Liver (tissue), 9 donors: Measurements from ENCODE around the gene SFT2D1. TPM values are rescaled to one million over a fixed set of nuclear protein-coding genes. Genes with fewer than 3 reads are reported as not detected.

Source experiments
- DNase-seq: peaks from one replicate; pipeline ENCODE4 v3.0.0-alpha.2; 2017; ENCODE audit warnings: low spot score
- H3K27ac ChIP-seq, 2 donors: one replicate each; pipeline ENCODE4 v1.7.0; 2013; ENCODE audit warnings: inconsistent platforms in 2 of 2, low read length in 2 of 2, control low read depth in 1 of 2, low read depth in 1 of 2, mild to moderate bottlenecking in 1 of 2
- H3K27me3 ChIP-seq, 4 donors: one replicate each; pipeline versions ENCODE4 v1.6.1 to v1.7.0; 2013; ENCODE audit warnings: low read length in 3 of 4, inconsistent platforms in 1 of 4, mild to moderate bottlenecking in 1 of 4, moderate library complexity in 1 of 4; ENCODE audit not compliant: control insufficient read depth in 4 of 4, insufficient read depth in 4 of 4
- H3K36me3 ChIP-seq, 4 donors: one replicate each; pipeline versions ENCODE4 v1.6.1 to v1.7.0; 2013; ENCODE audit warnings: low read length in 3 of 4, mild to moderate bottlenecking in 3 of 4, low read depth in 1 of 4, moderate library complexity in 1 of 4; ENCODE audit not compliant: control insufficient read depth in 4 of 4, insufficient read depth in 3 of 4
- H3K4me1 ChIP-seq, 4 donors: one replicate each; pipeline versions ENCODE4 v1.6.1 to v1.7.0; 2013; ENCODE audit warnings: low read length in 3 of 4, mild to moderate bottlenecking in 3 of 4, moderate library complexity in 1 of 4; ENCODE audit not compliant: control insufficient read depth in 4 of 4, insufficient read depth in 4 of 4
- H3K4me3 ChIP-seq, 3 donors: one replicate each; pipeline versions ENCODE4 v1.6.1 to v1.7.0; 2013; ENCODE audit warnings: low read length in 3 of 3, control low read depth in 1 of 3, low read depth in 1 of 3, mild to moderate bottlenecking in 1 of 3
- H3K9ac ChIP-seq, 2 donors: one replicate each; pipeline ENCODE4 v1.7.0; 2013; ENCODE audit warnings: low read length in 2 of 2, mild to moderate bottlenecking in 2 of 2, moderate library complexity in 2 of 2, control low read depth in 1 of 2, low read depth in 1 of 2
- H3K9me3 ChIP-seq, 4 donors: one replicate each; pipeline versions ENCODE4 v1.6.1 to v1.7.0; 2013; ENCODE audit warnings: low read length in 3 of 4; ENCODE audit not compliant: control insufficient read depth in 4 of 4
- EGR1 ChIP-seq, 2 donors: IDR thresholded peaks; 2 replicates each; pipeline ENCODE4 v1.6.1; 2016 to 2018; ENCODE audit warnings: antibody characterized with exemption in 2 of 2, low read depth in 2 of 2
- FOXA1 ChIP-seq: IDR thresholded peaks from 2 replicates; pipeline ENCODE4 v1.6.1; 2016; ENCODE audit warnings: antibody characterized with exemption
- FOXA2 ChIP-seq: IDR thresholded peaks from 2 replicates; pipeline ENCODE4 v1.6.1; 2016; ENCODE audit warnings: antibody characterized with exemption
- HNF4A ChIP-seq, 2 donors: conservative IDR thresholded peaks; 2 replicates each; pipeline ENCODE4 v1.6.1; 2016; ENCODE audit warnings: antibody characterized with exemption in 2 of 2, mild to moderate bottlenecking in 2 of 2
- MAX ChIP-seq: IDR thresholded peaks from 2 replicates; pipeline ENCODE4 v1.6.1; 2016; ENCODE audit warnings: antibody characterized with exemption
- NR2F2 ChIP-seq: IDR thresholded peaks from 2 replicates; pipeline ENCODE4 v1.6.1; 2016; ENCODE audit warnings: antibody characterized with exemption
- YY1 ChIP-seq: IDR thresholded peaks from 2 replicates; pipeline ENCODE4 v1.6.1; 2016; ENCODE audit warnings: antibody characterized with exemption, mild to moderate bottlenecking
- ZBTB33 ChIP-seq: IDR thresholded peaks from 2 replicates; pipeline ENCODE4 v1.6.1; 2016; ENCODE audit warnings: antibody characterized with exemption
- WGBS: extraction: QIAGEN DNeasy Blood & Tissue Kit; methylation state at CpG from one replicate; pipeline ENCODE4 v1.1.7; 2013; 5-methylcytosine and 5-hydroxymethylcytosine counted together
- polyA plus RNA-seq, 2 donors: library from polyadenylated mRNA; stranded (reverse) in 1 of 2; unstranded in 1 of 2; fragments of 200-250 nt in 1 of 2; fragments of >200 nt in 1 of 2; fragmentation: Nextera tagmentation in 1 of 2; extraction: Ambion mirVana in 1 of 2; gene quantifications; one replicate each; pipeline versions ENCODE4 v1.2.1 to v1.2.3, GENCODE V29; 2013 to 2015
- total RNA-seq, 2 donors: library from RNA; depleted of rRNA; stranded (reverse); fragments of >200 nt; gene quantifications; one replicate each; pipeline ENCODE4 v1.2.3, GENCODE V29; 2014
- TF ChIP-seq, protein P1 (sequence below): IDR thresholded peaks from 2 replicates; pipeline ENCODE4 v1.6.1; 2016; ENCODE audit warnings: antibody characterized with exemption
- donor health status: healthy.
- donor health status: healthy.
- donor health status: healthy.
- donor health status: healthy.
- donor health status: healthy.

SFT2D1 gene
- total and polyA plus RNA-seq, 4 donors: 9.5 to 16.6 (median 15.2) TPM

GRCh38 chr6:166271376-166271765 lies 71.0 kb downstream of the SFT2D1 start:
- Histone ChIP-seq H3K27ac (no peak overlapping the region), H3K4me3 (no peak overlapping the region), H3K27me3 (peaks cover 0 to 2% (median 0%) of the 10 kb centered on the region in 4 donors), H3K4me1 (no peaks in the 10 kb centered on the region), H3K36me3 (no peaks in the 10 kb centered on the region), H3K9me3 (no peaks in the 10 kb centered on the region), H3K9ac (no peak overlapping the region)
- no peak for TF ChIP-seq HNF4A (conservative IDR thresholded peaks at IDR 0.05)
- TF ChIP-seq, protein P1, sequence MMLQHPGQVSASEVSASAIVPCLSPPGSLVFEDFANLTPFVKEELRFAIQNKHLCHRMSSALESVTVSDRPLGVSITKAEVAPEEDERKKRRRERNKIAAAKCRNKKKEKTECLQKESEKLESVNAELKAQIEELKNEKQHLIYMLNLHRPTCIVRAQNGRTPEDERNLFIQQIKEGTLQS: no peak
- TF ChIP-seq FOXA2: no peak
- no peak for TF ChIP-seq YY1
- TF ChIP-seq ZBTB33: no peak
- TF ChIP-seq FOXA1: no peak
- TF ChIP-seq EGR1 (IDR thresholded peaks at IDR 0.05; ENCODE audit: low read depth in 2 of 2): no peak
- TF ChIP-seq MAX: no peak
- 92% methylated on average over 9 of the region's 9 CpGs for WGBS
- DNase-seq: no peak

- H3K36me3 ChIP-seq: no peaks in the 10 kb centered on the region
- no peak for DNase-seq
- no peak overlapping the region for H3K9ac ChIP-seq
- peaks cover 0 to 2% (median 0%) of the 10 kb centered on the region in 4 donors for H3K27me3 ChIP-seq
- no peaks in the 10 kb centered on the region for H3K9me3 ChIP-seq
- H3K27ac ChIP-seq: no peak overlapping the region
- no peaks in the 10 kb centered on the region for H3K4me1 ChIP-seq
- no peak overlapping the region for H3K4me3 ChIP-seq
- 85% methylated on average over 10 of the region's 10 CpGs for WGBS
- TF ChIP-seq EGR1 (IDR thresholded peaks at IDR 0.05; ENCODE audit: low read depth in 2 of 2): no peak
- no peak for TF ChIP-seq FOXA1
- TF ChIP-seq NR2F2: no peak
Observed at GRCh38 chr6:166270706-166271375, 71.5 kb downstream of the SFT2D1 start.

Other genes starting within 250 kb of the SFT2D1 start
- not detected for gene TBXT, start 174.7 kb downstream of the SFT2D1 start, total RNA-seq
- not detected for gene TBXT, start 174.7 kb downstream of the SFT2D1 start, polyA plus RNA-seq
- 1 to 10 TPM; 1.2 to 2.8 TPM for gene PRR18, start 34.2 kb downstream of the SFT2D1 start, total RNA-seq
- under 1 TPM; 0.29 to 0.98 TPM for gene PRR18, start 34.2 kb downstream of the SFT2D1 start, polyA plus RNA-seq
- gene MPC1, start 40.4 kb upstream of the SFT2D1 start, total RNA-seq: 100 to 1,000 TPM in 1 of 2 donors, 10 to 100 TPM in 1; 79.7 to 261 TPM
- gene MPC1, start 40.4 kb upstream of the SFT2D1 start, polyA plus RNA-seq: 100 to 1,000 TPM; 213 to 478 TPM
- gene RAMACL, start 244.1 kb upstream of the SFT2D1 start, total RNA-seq: under 1 TPM; 0.28 to 0.59 TPM
- gene RAMACL, start 244.1 kb upstream of the SFT2D1 start, polyA plus RNA-seq: under 1 TPM; 0.22 to 0.35 TPM